HFF-Myc (cell line): Measurements from ENCODE around the gene LHPP.

Experiments
- DNase-seq: peaks from one replicate; pipeline ENCODE4 v3.0.0-alpha.2; 2011; ENCODE audit warnings: low read depth; ENCODE audit errors: extremely low read depth
- H3K4me3 ChIP-seq: replicated peaks from 2 replicates; pipeline ENCODE4 v1.5.1; 2011; ENCODE audit warnings: low read depth, mild to moderate bottlenecking, control low read depth, low read length
- TF ChIP-seq, protein P1 (sequence below): IDR thresholded peaks from 2 replicates; pipeline ENCODE4 v1.5.1; 2012; ENCODE audit warnings: mild to moderate bottlenecking, low read depth, low read length, control low read depth; ENCODE audit errors: missing control alignments

LHPP gene

DNA sequence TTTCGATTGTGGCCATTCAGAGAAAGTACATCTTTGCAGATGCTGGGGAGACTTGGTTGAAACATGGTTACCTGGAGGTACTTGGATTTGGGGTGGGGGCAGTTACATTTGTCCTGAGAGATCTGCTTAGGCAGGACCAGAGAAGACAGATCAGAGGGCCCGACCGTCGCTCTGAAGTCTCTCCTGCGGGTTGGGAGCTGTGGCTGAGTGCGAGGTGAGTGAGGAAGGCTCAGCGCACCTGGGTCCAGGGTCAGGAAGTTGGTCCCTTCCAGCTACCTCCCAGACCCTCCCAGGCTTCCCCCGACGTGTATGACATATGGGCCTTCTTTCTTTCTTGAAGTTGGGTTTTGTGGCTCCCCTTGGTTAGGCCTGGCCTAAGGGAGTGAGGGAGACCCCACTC is 56.3 kb downstream of the LHPP start:
- no peak for DNase-seq
- no peak overlapping the region for H3K4me3 ChIP-seq
- TF ChIP-seq, protein P1, sequence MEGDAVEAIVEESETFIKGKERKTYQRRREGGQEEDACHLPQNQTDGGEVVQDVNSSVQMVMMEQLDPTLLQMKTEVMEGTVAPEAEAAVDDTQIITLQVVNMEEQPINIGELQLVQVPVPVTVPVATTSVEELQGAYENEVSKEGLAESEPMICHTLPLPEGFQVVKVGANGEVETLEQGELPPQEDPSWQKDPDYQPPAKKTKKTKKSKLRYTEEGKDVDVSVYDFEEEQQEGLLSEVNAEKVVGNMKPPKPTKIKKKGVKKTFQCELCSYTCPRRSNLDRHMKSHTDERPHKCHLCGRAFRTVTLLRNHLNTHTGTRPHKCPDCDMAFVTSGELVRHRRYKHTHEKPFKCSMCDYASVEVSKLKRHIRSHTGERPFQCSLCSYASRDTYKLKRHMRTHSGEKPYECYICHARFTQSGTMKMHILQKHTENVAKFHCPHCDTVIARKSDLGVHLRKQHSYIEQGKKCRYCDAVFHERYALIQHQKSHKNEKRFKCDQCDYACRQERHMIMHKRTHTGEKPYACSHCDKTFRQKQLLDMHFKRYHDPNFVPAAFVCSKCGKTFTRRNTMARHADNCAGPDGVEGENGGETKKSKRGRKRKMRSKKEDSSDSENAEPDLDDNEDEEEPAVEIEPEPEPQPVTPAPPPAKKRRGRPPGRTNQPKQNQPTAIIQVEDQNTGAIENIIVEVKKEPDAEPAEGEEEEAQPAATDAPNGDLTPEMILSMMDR, result no peak

DNA sequence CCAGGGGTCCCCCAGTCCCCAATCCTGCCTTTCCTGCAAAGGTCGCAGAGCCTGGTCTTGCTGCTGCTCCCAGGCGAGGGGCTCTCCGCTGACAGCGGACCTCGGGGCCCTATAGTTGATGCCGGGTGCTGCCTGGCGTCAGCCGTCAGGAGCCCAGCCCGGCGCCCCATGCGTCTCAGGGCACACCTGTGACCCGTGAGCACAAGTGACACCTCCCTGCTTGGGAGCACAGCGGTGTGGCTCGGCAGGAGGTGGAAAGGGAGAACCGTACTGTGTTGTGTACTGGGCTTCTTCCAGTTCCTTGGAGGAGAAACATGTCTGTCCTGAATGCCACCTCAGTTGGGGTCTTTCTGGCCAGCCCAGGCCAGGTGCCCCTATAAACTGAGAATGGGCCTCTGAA is 56.7 kb downstream of the LHPP start:
- H3K4me3 ChIP-seq, result no peak overlapping the region
- TF ChIP-seq, protein P1, result no peak
- DNase-seq, result no peak

DNA sequence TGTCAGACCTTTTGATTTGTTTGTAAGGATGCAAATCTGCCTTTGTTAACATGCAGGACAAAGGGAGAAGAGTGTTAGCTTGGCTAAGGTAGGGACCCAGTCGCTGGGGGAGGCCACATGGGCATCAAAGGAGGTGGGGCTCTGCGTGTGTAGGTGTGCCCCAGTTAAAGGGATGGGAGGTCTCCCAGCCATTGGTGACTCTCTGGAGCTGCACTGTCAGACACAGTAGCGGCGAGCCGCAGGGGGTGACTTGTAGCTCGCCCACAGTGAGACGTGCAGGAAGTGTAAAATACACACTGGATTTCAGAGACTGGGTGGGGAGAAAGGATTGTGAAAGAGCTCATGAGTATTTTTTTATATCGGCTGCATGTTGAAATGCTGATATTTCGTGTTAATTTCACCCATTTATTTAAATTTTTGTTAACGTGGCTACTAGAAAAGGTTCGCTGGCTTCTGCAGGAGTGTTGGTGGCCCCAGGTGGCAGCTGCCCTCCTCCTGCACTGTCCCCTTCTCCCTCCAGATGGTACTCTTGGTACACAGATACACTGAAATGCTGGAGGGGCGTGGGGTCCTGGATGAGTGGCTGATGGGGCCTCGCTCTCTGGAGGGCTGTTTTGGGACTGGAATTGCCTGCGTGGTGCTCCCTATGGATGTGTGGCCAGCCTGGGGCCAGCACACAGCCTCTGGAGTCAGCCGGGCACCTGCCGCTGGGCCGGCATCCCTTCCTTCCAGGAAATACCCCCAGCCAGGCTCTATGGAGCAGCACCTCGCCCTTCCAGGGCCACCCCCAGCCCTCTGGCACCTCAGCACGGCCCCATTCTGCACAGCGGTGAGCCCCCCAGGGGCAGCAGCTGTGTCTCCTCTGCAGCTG is 59.2 kb downstream of the LHPP start:
- DNase-seq, result no peak
- TF ChIP-seq, protein P1, result no peak
- no peak overlapping the region for H3K4me3 ChIP-seq

DNA sequence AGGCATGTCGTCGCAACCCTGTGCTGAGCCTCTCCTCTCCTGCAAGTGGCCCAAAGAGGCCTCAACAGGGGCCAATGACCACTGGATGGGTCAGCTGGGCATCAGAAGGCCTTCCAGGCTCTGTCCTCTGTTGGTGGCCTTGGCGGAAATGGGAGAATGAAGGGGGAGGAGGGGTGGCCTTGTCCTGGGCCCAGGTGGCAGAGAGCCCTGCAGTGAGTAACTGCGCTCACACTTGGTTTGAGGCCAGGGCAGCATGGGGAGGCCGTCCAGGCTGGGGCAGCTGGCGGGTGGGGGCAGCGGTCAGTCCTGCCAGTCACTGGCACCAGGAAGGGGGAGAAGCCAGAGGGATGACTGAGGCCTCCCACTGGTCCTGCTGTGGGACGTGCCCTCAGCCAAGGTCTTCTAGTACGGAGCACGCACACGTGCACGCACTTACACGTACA is 59.8 kb downstream of the LHPP start:
- TF ChIP-seq, protein P1, result no peak
- DNase-seq, result no peak
- H3K4me3 ChIP-seq, result no peak overlapping the region

DNA sequence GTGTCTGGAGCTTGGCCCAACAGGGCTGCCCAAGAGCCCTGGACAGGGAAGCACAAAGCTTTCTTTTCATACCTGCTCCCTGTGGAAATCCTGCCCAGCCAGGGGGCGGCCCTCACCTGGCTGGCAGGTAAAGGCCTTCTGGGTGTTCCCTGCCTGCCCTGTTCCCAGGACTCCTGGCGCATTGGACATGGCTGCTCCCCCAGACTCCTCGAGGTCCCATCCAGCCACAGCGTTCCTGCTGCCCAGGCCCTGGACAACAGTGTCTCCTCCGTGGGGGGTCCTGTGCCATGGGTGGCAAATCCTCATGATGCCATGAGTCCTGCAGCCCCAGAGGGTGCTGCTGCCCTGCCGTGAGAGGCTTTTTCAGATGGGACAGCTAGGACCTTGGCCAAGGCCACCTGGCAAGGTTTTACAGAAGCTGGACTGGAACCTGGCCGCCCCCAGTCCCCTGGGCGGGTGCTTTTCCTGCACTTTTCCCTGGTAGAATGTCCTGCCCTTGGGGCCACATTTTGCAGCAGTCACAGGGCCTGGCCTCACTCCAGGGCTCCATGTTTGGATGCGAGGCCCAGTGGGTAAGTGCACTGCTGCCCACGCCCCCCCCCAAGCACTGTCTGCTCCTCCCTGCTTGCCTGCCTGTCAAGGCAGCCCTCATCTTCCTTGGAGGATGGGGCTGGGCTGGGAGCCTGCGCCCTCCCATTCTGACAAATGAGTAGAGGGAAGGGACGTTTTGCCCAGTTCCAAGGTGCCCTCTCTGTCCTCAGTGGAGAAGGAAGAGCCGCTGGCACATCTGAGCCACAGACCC is 60.7 kb downstream of the LHPP start:
- H3K4me3 ChIP-seq, result no peak overlapping the region
- DNase-seq, result no peak
- TF ChIP-seq, protein P1, result no peak

DNA sequence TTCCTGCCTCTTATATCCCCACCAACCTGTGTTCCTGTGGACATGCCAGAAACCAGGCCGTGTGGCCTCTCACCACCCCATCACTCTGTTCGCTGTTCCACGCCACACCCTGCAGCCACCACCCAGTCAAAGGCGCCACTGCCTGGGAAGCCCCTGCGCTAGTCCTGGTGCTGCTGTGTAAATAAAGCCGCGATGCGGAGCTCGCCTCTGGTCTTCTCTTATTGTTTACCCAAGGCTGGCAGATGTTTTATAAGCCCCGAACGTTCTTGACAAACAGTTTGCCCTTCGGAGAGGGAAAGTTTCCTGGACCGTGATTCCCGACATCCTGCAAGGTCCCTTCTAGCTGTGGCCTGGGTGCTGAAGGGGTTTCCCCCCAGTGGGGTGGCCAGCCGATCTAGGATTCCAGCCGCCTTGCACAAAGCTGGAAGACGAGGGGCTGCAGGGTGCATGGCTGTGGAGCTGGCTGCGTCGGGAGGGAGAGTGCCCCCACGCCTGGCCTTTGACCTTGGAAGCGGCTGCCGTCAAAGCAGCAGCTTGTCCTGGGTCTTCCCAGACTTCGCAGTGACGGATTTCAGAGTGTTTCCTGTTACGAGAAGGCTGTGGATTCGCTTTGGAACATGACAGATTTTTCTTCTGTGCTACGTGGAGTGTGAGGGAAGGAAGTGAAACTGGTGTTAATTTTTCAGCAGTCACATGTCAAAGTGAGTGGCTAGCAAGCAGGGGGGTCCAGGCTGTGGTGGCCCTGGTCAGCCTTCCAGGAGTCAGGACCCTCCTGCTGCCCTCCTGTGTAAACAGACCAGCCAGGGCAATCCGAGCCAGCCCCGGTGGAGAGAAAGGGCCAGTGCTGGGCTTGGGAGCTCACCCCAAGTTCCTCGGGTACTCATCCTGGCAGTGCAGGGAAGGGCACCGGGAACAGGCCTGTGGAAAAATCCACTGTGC is 61.6 kb downstream of the LHPP start:
- TF ChIP-seq, protein P1, result no peak
- no peak for DNase-seq
- H3K4me3 ChIP-seq, result no peak overlapping the region
